ENCODE data around the gene RANBP17.

DNA sequence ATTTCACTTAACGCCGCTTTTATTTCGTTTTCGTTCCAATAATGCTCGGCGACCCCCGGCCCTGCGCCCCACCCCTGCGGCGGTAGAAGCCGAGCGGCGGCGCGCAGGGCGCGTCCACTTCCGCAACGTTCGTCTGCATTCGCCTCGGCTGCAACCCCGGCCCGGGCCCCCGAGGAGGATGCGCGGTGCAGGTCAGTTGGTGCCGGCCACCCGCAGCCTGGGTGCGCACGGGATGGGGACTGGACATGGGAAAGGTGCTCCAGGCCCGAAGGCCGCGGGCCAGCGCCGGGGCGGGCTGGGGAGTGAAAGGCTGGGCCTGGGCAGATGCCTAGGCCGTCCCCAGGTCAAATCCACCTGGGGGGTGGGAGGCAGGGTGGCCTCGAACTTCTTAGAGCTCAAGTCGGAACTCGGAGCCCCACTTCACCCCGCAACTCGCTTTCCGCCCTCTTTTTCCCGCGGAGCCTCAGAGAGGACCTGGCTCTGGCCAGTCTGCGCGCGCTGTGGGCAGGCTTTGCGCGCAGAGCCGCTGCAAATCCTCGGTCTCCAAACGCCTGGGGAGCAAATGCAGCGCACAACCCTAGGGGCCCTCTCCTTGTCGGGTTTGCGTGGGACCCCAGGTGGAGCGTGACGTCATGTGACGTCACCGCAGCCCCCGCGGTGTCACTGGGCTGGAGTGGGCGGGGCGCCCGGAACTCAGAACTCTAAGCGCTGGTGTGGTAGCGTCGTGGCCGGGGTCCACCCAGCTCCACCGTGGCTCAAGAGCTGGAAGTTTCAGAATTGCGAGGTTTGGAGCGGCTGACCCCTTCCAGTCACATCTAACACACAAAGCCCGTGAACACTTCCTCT lies 450.5 kb downstream of the RANBP17 start:
- TF ChIP-seq, protein P1, sequence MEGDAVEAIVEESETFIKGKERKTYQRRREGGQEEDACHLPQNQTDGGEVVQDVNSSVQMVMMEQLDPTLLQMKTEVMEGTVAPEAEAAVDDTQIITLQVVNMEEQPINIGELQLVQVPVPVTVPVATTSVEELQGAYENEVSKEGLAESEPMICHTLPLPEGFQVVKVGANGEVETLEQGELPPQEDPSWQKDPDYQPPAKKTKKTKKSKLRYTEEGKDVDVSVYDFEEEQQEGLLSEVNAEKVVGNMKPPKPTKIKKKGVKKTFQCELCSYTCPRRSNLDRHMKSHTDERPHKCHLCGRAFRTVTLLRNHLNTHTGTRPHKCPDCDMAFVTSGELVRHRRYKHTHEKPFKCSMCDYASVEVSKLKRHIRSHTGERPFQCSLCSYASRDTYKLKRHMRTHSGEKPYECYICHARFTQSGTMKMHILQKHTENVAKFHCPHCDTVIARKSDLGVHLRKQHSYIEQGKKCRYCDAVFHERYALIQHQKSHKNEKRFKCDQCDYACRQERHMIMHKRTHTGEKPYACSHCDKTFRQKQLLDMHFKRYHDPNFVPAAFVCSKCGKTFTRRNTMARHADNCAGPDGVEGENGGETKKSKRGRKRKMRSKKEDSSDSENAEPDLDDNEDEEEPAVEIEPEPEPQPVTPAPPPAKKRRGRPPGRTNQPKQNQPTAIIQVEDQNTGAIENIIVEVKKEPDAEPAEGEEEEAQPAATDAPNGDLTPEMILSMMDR (IDR thresholded peaks at IDR 0.05; ENCODE audit: insufficient read depth, low read length), result no peak
- no peak for TF ChIP-seq POLR2AphosphoS5 (IDR thresholded peaks at IDR 0.05; ENCODE audit: low read depth)
- TF ChIP-seq GABPA (IDR thresholded peaks at IDR 0.05; ENCODE audit: low read depth), result no peak

Data from HL-60 (cell line).